ENCODE data around the gene OTOP2. TPM values are rescaled to one million over a fixed set of nuclear protein-coding genes. Genes with fewer than 3 reads are reported as not detected.

OTOP2 gene
- total RNA-seq, 4 donors from 2014 or later, result not detected

DNA sequence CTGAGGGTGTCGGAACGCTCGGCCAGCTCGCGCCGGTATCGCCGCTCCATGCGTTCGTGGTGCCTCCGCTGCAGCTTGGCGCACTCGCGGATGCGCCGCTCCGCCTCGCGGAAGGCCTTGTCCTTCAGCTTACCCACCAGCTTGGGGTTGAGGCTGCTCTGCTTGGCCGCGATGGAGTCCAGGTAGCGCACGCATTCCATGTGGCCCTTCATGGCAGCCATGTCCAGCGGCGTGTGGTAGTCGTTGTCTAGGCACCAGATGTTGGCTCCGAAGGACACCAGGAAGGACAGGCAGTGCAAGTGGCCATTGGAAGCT lies 3.8 kb upstream of the OTOP2 start:
- H3K9me3 ChIP-seq, result no peaks in the 10 kb centered on the region
- no peak for DNase-seq (ENCODE audit: extremely low spot score)
- no peak overlapping the region for H3K4me3 ChIP-seq
- no peak for TF ChIP-seq POLR2AphosphoS5 (IDR thresholded peaks at IDR 0.05)
- TF ChIP-seq, protein P1, sequence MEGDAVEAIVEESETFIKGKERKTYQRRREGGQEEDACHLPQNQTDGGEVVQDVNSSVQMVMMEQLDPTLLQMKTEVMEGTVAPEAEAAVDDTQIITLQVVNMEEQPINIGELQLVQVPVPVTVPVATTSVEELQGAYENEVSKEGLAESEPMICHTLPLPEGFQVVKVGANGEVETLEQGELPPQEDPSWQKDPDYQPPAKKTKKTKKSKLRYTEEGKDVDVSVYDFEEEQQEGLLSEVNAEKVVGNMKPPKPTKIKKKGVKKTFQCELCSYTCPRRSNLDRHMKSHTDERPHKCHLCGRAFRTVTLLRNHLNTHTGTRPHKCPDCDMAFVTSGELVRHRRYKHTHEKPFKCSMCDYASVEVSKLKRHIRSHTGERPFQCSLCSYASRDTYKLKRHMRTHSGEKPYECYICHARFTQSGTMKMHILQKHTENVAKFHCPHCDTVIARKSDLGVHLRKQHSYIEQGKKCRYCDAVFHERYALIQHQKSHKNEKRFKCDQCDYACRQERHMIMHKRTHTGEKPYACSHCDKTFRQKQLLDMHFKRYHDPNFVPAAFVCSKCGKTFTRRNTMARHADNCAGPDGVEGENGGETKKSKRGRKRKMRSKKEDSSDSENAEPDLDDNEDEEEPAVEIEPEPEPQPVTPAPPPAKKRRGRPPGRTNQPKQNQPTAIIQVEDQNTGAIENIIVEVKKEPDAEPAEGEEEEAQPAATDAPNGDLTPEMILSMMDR (IDR thresholded peaks at IDR 0.05), result no peak
- TF ChIP-seq POLR2A (IDR thresholded peaks at IDR 0.05; ENCODE audit: low read depth), result no peak
- TF ChIP-seq EP300 (IDR thresholded peaks at IDR 0.05), result no peak
- H3K27ac ChIP-seq (replicated peaks in 1 of 4), result no peak overlapping the region
- peaks cover 21 to 38% (median 27%) of the 10 kb centered on the region in 4 donors for H3K4me1 ChIP-seq
- H3K36me3 ChIP-seq, result no peaks in the 10 kb centered on the region
- 79% methylated on average over 21 of the region's 27 CpGs for WGBS
- peaks cover 7 to 92% (median 36%) of the 10 kb centered on the region in 4 donors for H3K27me3 ChIP-seq
- intact Hi-C loops (cut with DNase I), result loop anchor here (5.0 kb wide), 1 partner anchor 37 kb away; no protein-coding TSS in a partner anchor

DNA sequence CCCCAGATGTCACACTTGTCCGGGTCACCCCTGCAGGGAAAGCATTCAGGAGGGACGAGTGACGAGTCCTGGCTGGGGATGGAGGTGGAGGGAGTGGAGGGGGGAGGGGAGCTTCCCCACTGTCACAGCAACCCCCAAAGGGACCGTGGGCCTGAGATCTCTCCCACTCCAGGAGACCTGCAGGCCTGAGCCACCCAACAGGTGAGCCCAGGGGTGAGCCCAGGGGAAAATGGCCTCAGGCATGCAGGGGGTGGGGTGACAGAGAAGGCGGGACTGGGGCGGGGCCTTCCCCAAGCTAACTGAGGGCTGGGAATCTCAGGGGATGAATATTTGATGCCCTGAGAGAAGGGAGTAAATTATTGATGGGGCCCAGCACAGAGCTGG lies 3.4 kb upstream of the OTOP2 start:
- 66% methylated on average over 5 of the region's 6 CpGs for WGBS
- TF ChIP-seq POLR2A (IDR thresholded peaks at IDR 0.05; ENCODE audit: low read depth), result no peak
- no peak for TF ChIP-seq POLR2AphosphoS5 (IDR thresholded peaks at IDR 0.05)
- TF ChIP-seq, protein P1 (IDR thresholded peaks at IDR 0.05), result no peak
- TF ChIP-seq EP300 (IDR thresholded peaks at IDR 0.05), result no peak
- no peak for DNase-seq (ENCODE audit: extremely low spot score)
- Histone ChIP-seq H3K27ac (replicated peaks in 1 of 4) (no peak overlapping the region), H3K27me3 (peaks cover 7 to 93% (median 36%) of the 10 kb centered on the region in 4 donors), H3K4me3 (no peak overlapping the region), H3K9me3 (no peaks in the 10 kb centered on the region), H3K4me1 (peaks cover 21 to 38% (median 27%) of the 10 kb centered on the region in 4 donors), H3K36me3 (no peaks in the 10 kb centered on the region)
- intact Hi-C loops (cut with DNase I), result loop anchor here (5.0 kb wide), 1 partner anchor 37 kb away; no protein-coding TSS in a partner anchor

DNA sequence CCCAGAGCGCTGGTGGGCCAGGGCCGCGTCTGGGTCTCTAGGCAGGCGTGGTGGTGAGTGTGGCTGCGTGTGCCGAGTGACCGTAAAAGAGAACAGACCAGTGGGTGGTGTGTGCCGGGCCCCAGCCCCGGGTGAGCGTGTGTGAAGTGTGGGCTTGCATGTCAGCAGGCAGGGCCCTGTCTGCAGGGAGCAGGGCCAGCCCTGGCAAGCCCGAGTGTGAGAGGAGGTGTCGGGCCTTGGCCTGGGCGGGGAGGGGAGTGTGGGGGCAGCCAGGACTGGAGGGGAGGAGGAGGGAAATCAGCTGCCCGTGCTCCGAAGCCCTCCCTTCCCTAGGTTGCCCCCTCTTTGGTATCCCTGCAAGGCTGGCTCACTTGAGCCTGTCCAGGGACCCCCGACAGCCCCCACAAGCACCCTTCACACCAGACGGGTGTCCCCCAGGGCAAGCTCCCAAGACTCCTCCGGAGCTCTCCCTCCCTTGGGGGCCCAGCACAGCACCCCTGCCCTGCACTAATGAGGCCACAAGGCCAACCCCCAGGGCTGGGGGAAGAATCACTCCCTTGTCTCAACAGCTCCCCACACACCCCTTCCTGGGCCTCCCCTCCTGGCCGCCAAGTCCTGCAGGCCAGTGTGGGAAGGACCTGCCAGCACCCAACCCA lies 2.9 kb upstream of the OTOP2 start:
- 55% methylated on average over 13 of the region's 19 CpGs for WGBS

DNA sequence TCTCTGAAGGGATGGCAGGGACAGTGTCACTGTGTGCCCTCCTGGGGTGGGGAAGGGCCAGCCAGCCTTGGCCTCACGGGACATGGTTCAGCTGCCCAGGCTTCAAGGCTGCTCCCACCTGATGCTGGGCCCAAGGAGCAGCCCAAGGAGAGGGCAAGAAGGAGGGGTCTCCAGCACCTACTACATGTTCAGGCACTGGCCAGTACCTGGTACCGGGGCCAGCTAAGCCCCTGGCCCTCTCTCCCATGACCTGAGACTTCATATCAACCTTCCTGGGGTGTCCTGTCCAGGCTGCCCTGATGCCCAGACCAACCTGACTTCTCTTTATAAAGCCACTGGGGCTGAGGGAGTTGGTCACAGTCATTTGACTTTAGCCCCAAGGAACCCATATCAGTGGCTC lies 2.3 kb upstream of the OTOP2 start:
- Histone ChIP-seq H3K9me3 (no peaks in the 10 kb centered on the region), H3K4me3 (no peak overlapping the region), H3K4me1 (peaks cover 21 to 38% (median 27%) of the 10 kb centered on the region in 4 donors), H3K27me3 (peaks cover 7 to 93% (median 36%) of the 10 kb centered on the region in 4 donors), H3K36me3 (no peaks in the 10 kb centered on the region), H3K27ac (replicated peaks in 1 of 4) (no peak overlapping the region)
- TF ChIP-seq POLR2AphosphoS5 (IDR thresholded peaks at IDR 0.05), result no peak
- TF ChIP-seq, protein P1 (IDR thresholded peaks at IDR 0.05), result no peak
- no peak for TF ChIP-seq POLR2A (IDR thresholded peaks at IDR 0.05; ENCODE audit: low read depth)
- TF ChIP-seq EP300 (IDR thresholded peaks at IDR 0.05), result no peak
- intact Hi-C loops (cut with DNase I), result loop anchor here (5.0 kb wide), 1 partner anchor 36 kb away; no protein-coding TSS in a partner anchor
- DNase-seq (ENCODE audit: extremely low spot score), result no peak
- WGBS, result 83% methylated on average over 1 of the region's 2 CpGs

More for the DNA sequence above, 2.9 kb upstream of the OTOP2 start:
- intact Hi-C loops (cut with DNase I), result loop anchor here (5.0 kb wide), 1 partner anchor 36 kb away; no protein-coding TSS in a partner anchor
- H3K9me3 ChIP-seq, result no peaks in the 10 kb centered on the region
- H3K4me1 ChIP-seq, result peaks cover 21 to 38% (median 27%) of the 10 kb centered on the region in 4 donors
- peaks cover 7 to 93% (median 36%) of the 10 kb centered on the region in 4 donors for H3K27me3 ChIP-seq
- no peak for DNase-seq (ENCODE audit: extremely low spot score)
- H3K27ac ChIP-seq (replicated peaks in 1 of 4), result no peak overlapping the region
- TF ChIP-seq POLR2AphosphoS5 (IDR thresholded peaks at IDR 0.05), result no peak
- TF ChIP-seq, protein P1 (IDR thresholded peaks at IDR 0.05), result no peak
- TF ChIP-seq POLR2A (IDR thresholded peaks at IDR 0.05; ENCODE audit: low read depth), result no peak
- no peak for TF ChIP-seq EP300 (IDR thresholded peaks at IDR 0.05)
- H3K4me3 ChIP-seq, result no peak overlapping the region
- no peaks in the 10 kb centered on the region for H3K36me3 ChIP-seq

All from esophagus muscularis mucosa (tissue), 4 donors.